HG03558 (cell line): ENCODE results near the gene DIPK1C.

ENCODE experiments used
- ATAC-seq: cut with Tn5 transposase; IDR thresholded peaks from one replicate; pipeline ENCODE4 v1.9.1; 2021; ENCODE audit warnings: moderate number of reproducible peaks; ENCODE audit not compliant: unreplicated experiment; ENCODE audit errors: extremely low read depth

Gene DIPK1C

DNA sequence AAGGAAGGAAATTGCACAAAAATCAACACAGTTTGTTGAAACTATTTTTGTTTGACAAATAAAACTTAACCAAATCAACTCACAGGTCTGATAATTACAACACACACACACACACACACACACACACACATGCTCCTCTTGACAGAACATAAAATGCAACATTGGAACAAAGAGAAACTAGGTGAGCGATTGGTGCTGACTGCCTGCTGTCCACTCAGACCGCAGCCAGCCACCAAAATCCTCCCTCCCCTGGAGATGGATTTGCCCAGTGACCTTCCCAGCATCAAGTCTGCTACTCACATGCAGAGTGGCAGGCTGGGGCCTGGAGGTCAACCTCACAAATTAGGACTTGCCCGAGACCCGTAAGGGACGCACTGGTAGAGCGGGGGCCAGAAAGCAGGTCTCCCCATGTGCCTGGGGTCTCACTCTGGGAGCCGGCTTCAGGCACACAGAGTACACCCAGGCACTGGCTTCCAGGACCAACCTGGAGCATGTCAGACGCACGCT lies 61.4 kb downstream of the DIPK1C start:
- no peak for ATAC-seq

- ATAC-seq, result no peak
Measured at GRCh38 chr18:74395006-74395405, 62.1 kb downstream of the DIPK1C start.

GRCh38 chr18:74392323-74392722 lies 64.8 kb downstream of the DIPK1C start:
- no peak for ATAC-seq

GRCh38 chr18:74390900-74391299 lies 66.2 kb downstream of the DIPK1C start:
- no peak for ATAC-seq

- ATAC-seq, result no peak
Measured at GRCh38 chr18:74389991-74390390, 67.1 kb downstream of the DIPK1C start.

- no peak for ATAC-seq
Measured at GRCh38 chr18:74389171-74389927, 67.8 kb downstream of the DIPK1C start.

GRCh38 chr18:74388227-74388626 lies 68.9 kb downstream of the DIPK1C start:
- ATAC-seq, result no peak

DNA sequence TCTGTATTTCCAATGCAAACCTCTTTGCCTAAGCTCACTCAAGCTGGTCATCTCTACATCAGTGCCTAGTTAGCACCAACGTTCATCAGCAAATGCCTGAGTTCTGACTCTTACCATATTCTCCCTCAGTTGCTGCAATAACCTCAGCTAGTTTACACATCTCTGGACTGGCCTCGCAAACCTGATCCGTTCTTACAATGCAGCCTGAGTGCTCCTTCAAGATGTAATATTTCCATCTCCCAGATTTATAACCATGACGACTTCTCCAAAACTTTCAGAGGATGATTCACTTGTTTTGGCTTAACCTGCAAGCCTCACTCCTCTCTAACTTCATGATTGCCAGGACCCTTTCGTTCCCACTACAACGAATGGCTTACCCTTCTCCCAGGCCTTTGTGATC lies 69.7 kb downstream of the DIPK1C start:
- ATAC-seq, result no peak
